ENCODE measurements around the gene NINJ2. TPM values are rescaled to one million over a fixed set of nuclear protein-coding genes. Genes with fewer than 3 reads are reported as not detected.

NINJ2 gene
- total RNA-seq, 4 donors from 2014 or later, result 0.49 to 7.2 (median 2.0) TPM

GRCh38 chr12:612293-612692 lies 51.0 kb downstream of the NINJ2 start:
- Histone ChIP-seq H3K27me3 (no peaks in the 10 kb centered on the region), H3K4me3 (replicated peaks in 1 of 3) (no peak overlapping the region), H3K27ac (no peak overlapping the region), H3K9me3 (no peaks in the 10 kb centered on the region), H3K36me3 (no peaks in the 10 kb centered on the region), H3K4me1 (peaks cover 6 to 12% of the 10 kb centered on the region in 2 donors)
- DNase-seq, result no peak
- intact Hi-C loops (cut with DNase I), result no loop called here
- WGBS, 2 donors, result 91 to 96% methylated on average over 7 of the region's 7 CpGs
- no peak for TF ChIP-seq POLR2A (IDR thresholded peaks at IDR 0.05)
- TF ChIP-seq CTCF (IDR thresholded peaks at IDR 0.05), result no peak

GRCh38 chr12:611721-612120 lies 51.5 kb downstream of the NINJ2 start:
- 98 to 100% methylated on average over 3 of the region's 3 CpGs for WGBS, 2 donors
- H3K9me3 ChIP-seq, result no peaks in the 10 kb centered on the region

GRCh38 chr12:608921-609320 lies 54.3 kb downstream of the NINJ2 start:
- no peaks in the 10 kb centered on the region for H3K27me3 ChIP-seq
- no peak overlapping the region for H3K27ac ChIP-seq
- TF ChIP-seq POLR2A (IDR thresholded peaks at IDR 0.05) (no peak), CTCF (IDR thresholded peaks at IDR 0.05) (no peak)
- H3K4me3 ChIP-seq (replicated peaks in 1 of 3), result no peak overlapping the region
- peaks cover 13 to 15% of the 10 kb centered on the region in 2 donors for H3K4me1 ChIP-seq
- WGBS, 2 donors, result 96 to 97% methylated on average over 58 of the region's 58 CpGs
- H3K36me3 ChIP-seq, result no peaks in the 10 kb centered on the region
- no peak for DNase-seq
- no peaks in the 10 kb centered on the region for H3K9me3 ChIP-seq
- intact Hi-C loops (cut with DNase I), result no loop called here

More at GRCh38 chr12:611721-612120, 51.5 kb downstream of the NINJ2 start:
- H3K36me3 ChIP-seq, result no peaks in the 10 kb centered on the region
- H3K27me3 ChIP-seq, result no peaks in the 10 kb centered on the region
- H3K4me1 ChIP-seq, result peaks cover 12 to 17% of the 10 kb centered on the region in 2 donors
- intact Hi-C loops (cut with DNase I), result no loop called here
- no peak for DNase-seq
- TF ChIP-seq CTCF (IDR thresholded peaks at IDR 0.05), result no peak
- TF ChIP-seq POLR2A (IDR thresholded peaks at IDR 0.05), result no peak
- H3K4me3 ChIP-seq (replicated peaks in 1 of 3), result no peak overlapping the region
- no peak overlapping the region for H3K27ac ChIP-seq

GRCh38 chr12:608413-608812 lies 54.8 kb downstream of the NINJ2 start:
- H3K27ac ChIP-seq, result peak overlapping the region in 2 of 3 donors; percentile 75 to 82
- no peaks in the 10 kb centered on the region for H3K9me3 ChIP-seq
- TF ChIP-seq CTCF (IDR thresholded peaks at IDR 0.05), result no peak
- no peak for TF ChIP-seq POLR2A (IDR thresholded peaks at IDR 0.05)
- 94 to 100% methylated on average over 3 of the region's 3 CpGs for WGBS, 2 donors
- intact Hi-C loops (cut with DNase I), result no loop called here
- no peaks in the 10 kb centered on the region for H3K27me3 ChIP-seq
- no peak for DNase-seq
- H3K4me3 ChIP-seq (replicated peaks in 1 of 3), result no peak overlapping the region
- peaks cover 13 to 15% of the 10 kb centered on the region in 2 donors for H3K4me1 ChIP-seq
- H3K36me3 ChIP-seq, result no peaks in the 10 kb centered on the region

- WGBS, 2 donors, result 2 to 5% methylated on average over 5 of the region's 5 CpGs
- Histone ChIP-seq H3K27ac (peak overlapping the region; percentile 46 to 82 (median 75)), H3K4me3 (replicated peaks in 1 of 3) (no peak overlapping the region), H3K27me3 (no peaks in the 10 kb centered on the region), H3K36me3 (no peaks in the 10 kb centered on the region), H3K4me1 (peaks cover 13 to 15% of the 10 kb centered on the region in 2 donors), H3K9me3 (no peaks in the 10 kb centered on the region)
- TF ChIP-seq POLR2A (IDR thresholded peaks at IDR 0.05) (no peak), CTCF (IDR thresholded peaks at IDR 0.05) (no peak)
- intact Hi-C loops (cut with DNase I), result no loop called here
- peak; percentile 88 for DNase-seq
Observed at GRCh38 chr12:607541-608001, 55.7 kb downstream of the NINJ2 start.
